ENCODE results near the gene NLRP4. TPM values are rescaled to one million over a fixed set of nuclear protein-coding genes. Genes with fewer than 3 reads are reported as not detected.

The NLRP4 gene
- total RNA-seq, 1 donor from 2014 or later, result not detected

DNA sequence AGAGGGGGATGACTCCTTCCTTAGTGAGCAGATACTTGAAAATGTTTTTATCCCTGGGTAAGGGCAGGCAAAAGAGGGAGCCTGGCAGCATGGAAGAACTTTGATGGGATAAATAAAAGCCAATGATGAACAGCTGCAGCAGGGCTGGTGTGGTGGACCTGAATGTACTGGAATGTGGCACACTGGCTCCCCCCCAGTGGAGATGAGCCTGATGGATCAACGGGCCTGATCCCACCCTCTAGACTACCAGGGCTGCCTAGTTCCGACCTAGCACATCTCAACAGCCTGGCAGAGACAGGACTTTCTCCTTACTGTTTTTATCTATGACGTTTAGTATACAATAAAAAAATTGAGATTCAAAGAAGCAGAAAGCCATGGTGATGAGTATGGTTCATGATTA lies 25.0 kb upstream of the NLRP4 start:
- no peak overlapping the region for H3K4me3 ChIP-seq
- TF ChIP-seq, protein P1, sequence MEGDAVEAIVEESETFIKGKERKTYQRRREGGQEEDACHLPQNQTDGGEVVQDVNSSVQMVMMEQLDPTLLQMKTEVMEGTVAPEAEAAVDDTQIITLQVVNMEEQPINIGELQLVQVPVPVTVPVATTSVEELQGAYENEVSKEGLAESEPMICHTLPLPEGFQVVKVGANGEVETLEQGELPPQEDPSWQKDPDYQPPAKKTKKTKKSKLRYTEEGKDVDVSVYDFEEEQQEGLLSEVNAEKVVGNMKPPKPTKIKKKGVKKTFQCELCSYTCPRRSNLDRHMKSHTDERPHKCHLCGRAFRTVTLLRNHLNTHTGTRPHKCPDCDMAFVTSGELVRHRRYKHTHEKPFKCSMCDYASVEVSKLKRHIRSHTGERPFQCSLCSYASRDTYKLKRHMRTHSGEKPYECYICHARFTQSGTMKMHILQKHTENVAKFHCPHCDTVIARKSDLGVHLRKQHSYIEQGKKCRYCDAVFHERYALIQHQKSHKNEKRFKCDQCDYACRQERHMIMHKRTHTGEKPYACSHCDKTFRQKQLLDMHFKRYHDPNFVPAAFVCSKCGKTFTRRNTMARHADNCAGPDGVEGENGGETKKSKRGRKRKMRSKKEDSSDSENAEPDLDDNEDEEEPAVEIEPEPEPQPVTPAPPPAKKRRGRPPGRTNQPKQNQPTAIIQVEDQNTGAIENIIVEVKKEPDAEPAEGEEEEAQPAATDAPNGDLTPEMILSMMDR (IDR thresholded peaks at IDR 0.05), result no peak
- intact Hi-C loops (cut with DNase I), result no loop called here
- DNase-seq, result no peak
- no peaks in the 10 kb centered on the region for H3K9me3 ChIP-seq
- ATAC-seq, result no peak
- peaks cover 4% of the 10 kb centered on the region for H3K27me3 ChIP-seq (ENCODE audit: low read depth)
- H3K36me3 ChIP-seq, result no peaks in the 10 kb centered on the region
- no peak overlapping the region for H3K27ac ChIP-seq
- no peaks in the 10 kb centered on the region for H3K4me1 ChIP-seq

DNA sequence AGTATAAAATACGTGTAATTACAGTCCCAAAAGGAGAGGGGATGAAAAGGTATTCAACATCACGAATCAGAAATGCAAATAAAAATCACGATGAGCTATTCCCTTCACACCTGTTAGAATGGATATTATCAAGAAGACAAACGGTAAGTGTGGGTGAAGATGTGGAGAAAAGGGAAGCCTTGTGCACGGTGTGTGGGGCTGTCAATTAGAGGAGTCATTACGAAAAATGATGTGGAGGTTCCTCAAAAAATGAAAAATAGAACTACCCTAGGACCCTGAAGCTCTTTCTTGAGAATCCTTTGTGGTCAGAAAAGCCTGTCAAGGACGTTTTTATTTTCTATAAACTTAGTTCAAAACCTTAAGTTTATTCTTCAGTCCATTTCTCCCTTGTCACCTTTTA lies 23.9 kb upstream of the NLRP4 start:
- TF ChIP-seq, protein P1 (IDR thresholded peaks at IDR 0.05), result no peak
- ATAC-seq (no peak), DNase-seq (no peak)
- Histone ChIP-seq H3K4me3 (no peak overlapping the region), H3K27ac (no peak overlapping the region), H3K27me3 (ENCODE audit: low read depth) (peaks cover 4% of the 10 kb centered on the region), H3K36me3 (no peaks in the 10 kb centered on the region), H3K4me1 (no peaks in the 10 kb centered on the region), H3K9me3 (no peaks in the 10 kb centered on the region)
- intact Hi-C loops (cut with DNase I), result no loop called here

DNA sequence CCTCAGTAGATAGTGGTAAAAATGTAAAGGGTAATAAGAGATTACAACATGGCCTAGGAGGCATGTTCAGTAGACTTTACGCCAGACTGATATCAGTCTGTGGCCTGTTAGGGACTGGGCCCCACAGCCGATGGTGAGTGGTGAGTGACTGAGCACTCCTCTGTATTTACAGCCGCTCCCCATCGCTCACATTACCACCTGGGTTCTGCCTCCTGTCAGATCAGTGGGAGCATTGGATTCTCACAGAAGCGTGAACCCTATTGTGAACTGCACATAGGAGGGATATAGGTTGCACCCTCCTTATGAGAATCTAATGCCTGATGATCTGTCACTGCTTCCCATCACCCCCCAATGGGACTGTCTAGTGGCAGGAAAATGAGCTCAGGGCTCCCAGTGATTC lies 22.4 kb upstream of the NLRP4 start:
- H3K27me3 ChIP-seq (ENCODE audit: low read depth), result peaks cover 4% of the 10 kb centered on the region
- TF ChIP-seq, protein P1 (IDR thresholded peaks at IDR 0.05), result no peak
- no peaks in the 10 kb centered on the region for H3K9me3 ChIP-seq
- no peak for ATAC-seq
- H3K36me3 ChIP-seq, result no peaks in the 10 kb centered on the region
- H3K4me1 ChIP-seq, result no peaks in the 10 kb centered on the region
- H3K4me3 ChIP-seq, result no peak overlapping the region
- H3K27ac ChIP-seq, result no peak overlapping the region
- intact Hi-C loops (cut with DNase I), result no loop called here
- DNase-seq, result no peak

DNA sequence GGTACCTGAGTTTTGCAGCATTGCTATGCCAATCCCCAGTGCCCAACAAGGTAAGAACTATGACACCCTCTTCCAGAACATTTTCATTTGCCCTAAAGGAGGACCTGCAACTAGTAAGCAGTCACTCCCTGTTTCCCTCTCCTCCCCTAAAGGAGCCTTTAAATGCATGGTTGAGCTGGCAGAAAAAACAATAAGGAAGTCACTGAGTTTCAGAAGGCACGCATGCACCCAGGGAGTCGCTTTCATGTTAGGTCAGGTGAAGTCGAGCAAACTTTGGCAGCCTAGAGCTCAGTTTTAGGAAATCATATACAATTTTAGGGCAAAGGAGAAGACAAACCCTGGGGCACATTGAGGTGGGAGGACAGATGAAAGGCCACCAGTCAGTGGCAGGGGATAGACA lies 16.3 kb upstream of the NLRP4 start:
- peaks cover 4% of the 10 kb centered on the region for H3K27me3 ChIP-seq (ENCODE audit: low read depth)
- TF ChIP-seq, protein P1 (IDR thresholded peaks at IDR 0.05), result no peak
- no peaks in the 10 kb centered on the region for H3K4me1 ChIP-seq
- DNase-seq (no peak), ATAC-seq (no peak)
- no peaks in the 10 kb centered on the region for H3K9me3 ChIP-seq
- intact Hi-C loops (cut with DNase I), result no loop called here
- no peak overlapping the region for H3K4me3 ChIP-seq
- no peaks in the 10 kb centered on the region for H3K36me3 ChIP-seq
- H3K27ac ChIP-seq, result no peak overlapping the region

DNA sequence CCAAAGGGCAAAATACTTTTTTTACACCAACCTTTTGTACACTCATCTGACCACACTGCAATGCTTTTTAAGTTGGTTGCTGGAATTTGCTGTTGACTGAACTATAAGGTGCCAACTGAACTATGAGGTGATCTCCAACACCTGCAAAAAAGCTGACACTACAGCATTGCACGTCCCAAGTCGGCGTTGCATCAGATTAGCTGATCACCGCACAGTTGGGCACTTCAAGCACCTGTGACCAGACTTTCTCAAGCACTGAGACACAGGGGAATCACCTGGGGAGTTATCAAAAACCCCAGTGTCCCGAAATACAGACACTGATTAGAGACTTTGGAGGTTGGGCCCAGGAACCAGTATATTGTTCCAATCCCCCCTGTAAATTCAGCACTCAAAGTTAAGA lies 5.7 kb upstream of the NLRP4 start:
- no peaks in the 10 kb centered on the region for H3K9me3 ChIP-seq
- DNase-seq (no peak), ATAC-seq (no peak)
- H3K36me3 ChIP-seq, result no peaks in the 10 kb centered on the region
- peaks cover 4% of the 10 kb centered on the region for H3K27me3 ChIP-seq (ENCODE audit: low read depth)
- no peaks in the 10 kb centered on the region for H3K4me1 ChIP-seq
- H3K4me3 ChIP-seq, result no peak overlapping the region
- intact Hi-C loops (cut with DNase I), result no loop called here
- no peak overlapping the region for H3K27ac ChIP-seq
- TF ChIP-seq, protein P1 (IDR thresholded peaks at IDR 0.05), result no peak

DNA sequence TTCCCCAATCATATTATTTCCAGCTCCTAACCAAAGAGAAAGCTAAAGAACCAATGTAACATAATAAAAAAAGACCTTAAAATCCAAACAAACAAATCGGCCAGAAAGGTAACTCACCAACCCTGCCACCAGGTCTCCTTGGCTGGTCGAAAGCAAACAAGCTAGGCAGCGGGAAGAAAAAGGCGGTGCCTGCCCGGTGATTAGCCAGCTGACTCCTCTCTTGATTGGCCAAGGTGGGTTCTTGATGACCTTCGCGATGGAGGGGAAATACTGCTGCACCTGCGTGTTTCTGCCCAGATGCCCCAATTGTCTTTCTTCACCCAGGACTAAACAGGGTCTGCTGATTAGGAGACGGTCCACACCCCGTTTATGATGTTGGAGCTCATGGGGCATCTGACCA lies 4.5 kb upstream of the NLRP4 start, which contains the start of gene NLRP11:
Gene NLRP11, minus strand, starts transcription at position 154 of the 400 bp plus-strand sequence. CDS start 13,825 bp downstream, outside the sequence.
- Histone ChIP-seq H3K36me3 (no peaks in the 10 kb centered on the region), H3K27me3 (ENCODE audit: low read depth) (peaks cover 4% of the 10 kb centered on the region), H3K4me1 (no peaks in the 10 kb centered on the region), H3K27ac (no peak within 1 kb of the TSS), H3K4me3 (no peak within 1 kb of the TSS), H3K9me3 (no peaks in the 10 kb centered on the region)
- ATAC-seq, result no peak
- DNase-seq, result no peak
- intact Hi-C loops (cut with DNase I), result no loop called here
- TF ChIP-seq, protein P1 (IDR thresholded peaks at IDR 0.05), result no peak
